Fibroblast of the conjunctiva (primary cell): Measurements from ENCODE around the gene GALNT2.

ENCODE experiments used
- DNase-seq: peaks from one replicate; pipeline ENCODE4 v3.0.0-alpha.2; 2010; ENCODE audit warnings: low read depth

GALNT2 gene

GRCh38 chr1:230129341-230129740, 62.3 kb downstream of the GALNT2 start:
- DNase-seq = no peak

GRCh38 chr1:230130172-230130944, 63.3 kb downstream of the GALNT2 start:
- no peak for DNase-seq

- DNase-seq = no peak
These were observed 64.4 kb downstream of the GALNT2 start for GRCh38 chr1:230131457-230131856.

- DNase-seq = no peak
These were observed 65.7 kb downstream of the GALNT2 start for GRCh38 chr1:230132758-230133157.

DNA sequence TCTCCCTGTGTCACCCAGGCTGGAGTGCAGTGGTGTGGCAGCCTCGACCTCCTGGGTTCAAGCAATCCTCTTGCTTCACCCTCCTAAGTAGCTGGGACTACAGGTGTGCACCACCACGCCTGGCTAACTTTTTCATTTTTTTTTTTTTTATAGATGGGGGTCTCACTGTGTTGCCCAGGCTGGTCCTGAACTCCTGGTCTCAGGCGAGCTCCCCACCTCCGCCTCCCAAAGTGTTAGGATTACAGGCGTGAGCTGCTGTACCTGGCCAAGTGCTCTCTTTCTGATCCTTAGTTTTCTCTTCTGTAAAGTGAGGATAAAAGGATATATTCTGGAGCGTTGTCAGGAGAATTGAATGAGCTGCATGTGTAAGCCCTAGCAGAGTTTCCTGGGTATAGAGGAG, 68.7 kb downstream of the GALNT2 start:
- no peak for DNase-seq

- no peak for DNase-seq
These were observed 69.7 kb downstream of the GALNT2 start for GRCh38 chr1:230136453-230137336.

- DNase-seq = peak; percentile 17
These were observed 70.3 kb downstream of the GALNT2 start for GRCh38 chr1:230137337-230137815.

- no peak for DNase-seq
These were observed 71.7 kb downstream of the GALNT2 start for GRCh38 chr1:230138561-230139239.

DNA sequence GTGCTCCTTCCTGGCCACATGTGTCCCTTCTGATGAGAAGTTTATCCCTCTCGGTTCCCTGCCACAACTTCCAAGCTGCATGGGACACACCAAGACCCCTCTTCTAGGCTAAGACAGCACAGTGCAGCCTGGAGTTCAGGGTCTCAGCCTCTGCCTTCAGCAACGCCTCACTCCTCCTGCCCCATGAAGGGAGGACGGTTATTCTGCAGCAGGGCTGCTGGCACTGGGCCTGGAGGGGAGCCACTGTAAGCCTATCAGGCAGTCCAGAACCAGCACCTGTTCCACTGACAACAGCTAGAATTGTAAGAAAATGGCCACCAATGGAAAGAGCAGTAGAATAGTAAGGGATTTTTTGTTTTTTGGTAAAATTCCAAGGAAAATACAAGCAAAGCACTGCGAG, 72.3 kb downstream of the GALNT2 start:
- no peak for DNase-seq

- DNase-seq = no peak
These were observed 72.7 kb downstream of the GALNT2 start for GRCh38 chr1:230139741-230140140.

GRCh38 chr1:230140221-230141020, 73.4 kb downstream of the GALNT2 start:
- no peak for DNase-seq

- peak; percentile 18 for DNase-seq
These were observed 74.1 kb downstream of the GALNT2 start for GRCh38 chr1:230141021-230141648.

DNA sequence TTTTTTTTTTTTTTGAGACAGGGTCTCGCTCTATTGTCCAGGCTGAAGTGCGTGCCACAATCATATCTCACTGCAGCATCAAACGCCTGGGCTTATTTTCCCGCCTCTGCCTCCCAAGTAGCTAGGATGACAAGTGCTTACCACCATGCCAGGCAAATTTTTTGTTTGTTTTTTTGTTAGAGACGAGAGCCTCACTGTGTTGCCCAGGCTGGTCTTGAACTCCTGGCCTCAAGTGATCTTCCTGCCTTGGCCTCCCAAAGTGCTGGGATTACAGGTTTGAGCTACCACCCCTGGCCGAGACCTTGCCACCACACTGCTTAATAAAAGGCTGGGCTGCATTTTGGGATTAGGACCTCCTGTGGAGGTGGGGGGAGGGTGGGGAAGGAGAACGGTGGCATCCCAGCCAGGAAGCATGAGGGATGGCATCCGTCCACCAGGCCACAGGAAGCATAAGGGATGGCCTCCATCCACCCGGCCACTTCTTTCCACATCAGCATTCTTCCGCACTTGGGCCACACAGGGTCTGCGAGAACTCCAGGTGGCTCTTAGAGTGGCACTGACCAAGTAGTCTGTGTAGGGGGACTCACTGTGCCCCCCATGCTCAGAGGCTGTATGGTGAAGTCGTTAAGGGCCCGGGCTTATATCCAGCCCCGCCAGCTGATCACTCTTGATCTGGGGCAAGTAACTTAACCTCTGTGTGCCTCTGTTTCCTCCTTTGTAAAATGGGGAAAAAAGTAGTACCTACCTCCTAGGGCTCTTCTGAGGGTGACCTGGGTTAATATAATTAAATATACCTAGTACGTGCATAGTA, 75.0 kb downstream of the GALNT2 start:
- DNase-seq = no peak

GRCh38 chr1:230142608-230143210, 75.7 kb downstream of the GALNT2 start:
- DNase-seq = no peak

DNA sequence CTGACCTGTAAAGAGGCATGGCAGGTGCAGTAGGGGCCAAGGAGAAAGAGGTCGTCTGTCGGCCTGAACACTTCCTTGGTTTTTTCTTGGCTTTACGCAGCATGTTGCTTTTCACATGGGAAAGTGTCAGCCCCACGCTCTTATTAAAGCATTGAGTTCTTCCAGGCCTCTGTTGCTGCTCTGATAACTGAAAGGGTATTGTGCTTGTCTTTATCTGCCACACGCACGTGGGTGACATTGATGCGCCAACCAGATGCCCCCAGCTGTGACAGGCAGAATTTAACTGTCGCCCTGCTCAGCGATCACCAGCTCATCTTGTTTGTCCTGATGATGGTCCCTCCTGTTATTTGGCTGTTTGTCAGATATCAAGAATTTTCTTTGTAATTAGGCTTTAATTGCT, 76.5 kb downstream of the GALNT2 start:
- no peak for DNase-seq

DNA sequence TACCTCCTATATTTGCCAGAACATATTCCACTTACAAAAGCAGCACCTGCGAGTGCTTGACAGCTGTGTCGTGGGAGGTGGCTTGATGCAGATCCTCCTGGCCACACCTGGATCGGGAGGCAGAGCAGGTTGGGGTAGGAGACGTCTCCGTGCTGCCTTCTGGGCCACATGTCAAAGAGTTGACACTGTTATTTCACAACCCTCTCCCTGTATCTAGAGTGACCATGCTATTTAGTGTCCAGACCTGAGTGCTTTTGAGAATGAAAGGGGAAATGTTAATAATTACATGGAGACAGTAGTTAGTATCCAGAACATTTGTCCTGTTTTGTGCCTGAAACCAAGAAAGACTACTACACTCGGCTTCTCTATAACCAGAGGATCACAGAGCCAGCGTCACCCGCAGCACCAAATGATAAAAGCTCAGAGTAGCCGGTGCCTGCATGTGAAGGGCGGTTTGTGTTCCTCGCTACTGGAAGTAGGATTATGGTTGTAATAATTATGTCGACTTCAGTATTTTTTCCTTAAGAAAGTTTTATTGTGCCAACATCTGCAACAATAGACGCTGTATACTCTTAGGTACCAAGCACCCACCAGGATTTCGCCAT, 77.1 kb downstream of the GALNT2 start:
- DNase-seq = no peak

DNA sequence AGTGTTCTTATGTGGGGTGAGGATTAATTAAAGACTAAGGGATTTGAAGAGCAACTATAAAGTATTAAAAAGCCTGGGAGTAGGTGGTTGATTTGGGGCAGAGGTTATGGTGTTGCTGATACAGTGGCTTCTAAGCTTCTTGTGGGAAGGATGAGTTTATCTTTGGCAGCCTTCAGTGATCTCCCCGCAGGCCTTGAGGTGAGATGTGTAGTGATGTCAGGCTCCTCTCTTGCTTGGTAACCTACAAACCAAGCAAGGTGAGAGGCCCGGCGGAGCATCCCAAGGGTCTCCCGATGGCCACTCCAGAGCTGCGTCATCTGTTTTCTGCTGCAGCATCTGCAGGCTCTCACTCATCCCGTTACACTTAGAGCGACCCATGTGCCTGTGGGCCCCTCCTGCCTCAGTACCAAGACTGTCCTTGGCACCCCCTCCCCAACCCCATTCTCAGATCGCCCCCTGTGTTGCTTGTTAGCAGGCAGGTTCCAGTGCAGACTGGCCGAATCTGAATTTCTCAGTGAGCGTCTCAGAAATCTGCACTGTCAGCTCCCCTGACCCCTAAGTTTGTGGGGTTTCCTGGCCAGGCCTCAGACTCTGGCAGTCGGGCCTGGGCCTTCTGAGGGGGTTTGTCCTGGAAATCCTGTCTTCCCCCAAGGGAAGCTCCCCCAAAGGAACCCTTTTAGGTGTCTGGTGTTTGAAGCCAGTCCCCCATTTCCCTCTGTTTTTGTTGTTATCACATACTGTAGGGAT, 77.9 kb downstream of the GALNT2 start:
- no peak for DNase-seq

- DNase-seq = no peak
These were observed 78.5 kb downstream of the GALNT2 start for GRCh38 chr1:230145505-230145899.
